ENCODE measurements around the gene PPIL3. TPM values are rescaled to one million over a fixed set of nuclear protein-coding genes. Genes with fewer than 3 reads are reported as not detected.

PPIL3 gene
- 58.3 and 86.7 TPM in 2 replicates for polyA plus RNA-seq

GRCh38 chr2:200888704-200889625 is at the start of gene PPIL3, which contains the start of gene NIF3L1:
Gene PPIL3 (minus strand): TSS chr2:200889077. CDS start chr2:200887615, 1,462 bp downstream.
Gene NIF3L1 (plus strand): TSS chr2:200889371. CDS start chr2:200891944, 2,573 bp downstream.

GRCh38 chr2:200864176-200865034 is 24.5 kb downstream of the PPIL3 start, which contains the start of gene CLK1:
Gene CLK1 (minus strand): TSS chr2:200864658. CDS start chr2:200861862, 2,796 bp downstream.

Other genes with a start within 250 kb of the PPIL3 start
- 122 and 162 TPM in 2 replicates for gene BZW1, start 77.2 kb downstream of the PPIL3 start, polyA plus RNA-seq
- 83.9 and 113 TPM in 2 replicates for gene CLK1, start 24.4 kb downstream of the PPIL3 start, polyA plus RNA-seq
- 51.2 and 55.8 TPM in 2 replicates for gene NIF3L1, start 294 bp upstream of the PPIL3 start, polyA plus RNA-seq
- gene ORC2, start 74.6 kb upstream of the PPIL3 start, polyA plus RNA-seq, result 4.7 and 6.4 TPM in 2 replicates
- 15.2 and 19.8 TPM in 2 replicates for gene HYCC2, start 182.6 kb upstream of the PPIL3 start, polyA plus RNA-seq
- 1,448 and 1,695 TPM in 2 replicates for gene NDUFB3, start 182.9 kb upstream of the PPIL3 start, polyA plus RNA-seq
- 4.5 and 4.9 TPM in 2 replicates for gene CFLAR, start 227.1 kb upstream of the PPIL3 start, polyA plus RNA-seq

Data from Purkinje cell (primary cell).